Measurements from ENCODE around the gene GCK. TPM values are rescaled to one million over a fixed set of nuclear protein-coding genes. Genes with fewer than 3 reads are reported as not detected.
A peak's percentile ranks its signal among the peaks of the same experiment; 100 is the strongest.

GCK gene
- total RNA-seq, 1 experiment from 2014 or later = not detected

DNA sequence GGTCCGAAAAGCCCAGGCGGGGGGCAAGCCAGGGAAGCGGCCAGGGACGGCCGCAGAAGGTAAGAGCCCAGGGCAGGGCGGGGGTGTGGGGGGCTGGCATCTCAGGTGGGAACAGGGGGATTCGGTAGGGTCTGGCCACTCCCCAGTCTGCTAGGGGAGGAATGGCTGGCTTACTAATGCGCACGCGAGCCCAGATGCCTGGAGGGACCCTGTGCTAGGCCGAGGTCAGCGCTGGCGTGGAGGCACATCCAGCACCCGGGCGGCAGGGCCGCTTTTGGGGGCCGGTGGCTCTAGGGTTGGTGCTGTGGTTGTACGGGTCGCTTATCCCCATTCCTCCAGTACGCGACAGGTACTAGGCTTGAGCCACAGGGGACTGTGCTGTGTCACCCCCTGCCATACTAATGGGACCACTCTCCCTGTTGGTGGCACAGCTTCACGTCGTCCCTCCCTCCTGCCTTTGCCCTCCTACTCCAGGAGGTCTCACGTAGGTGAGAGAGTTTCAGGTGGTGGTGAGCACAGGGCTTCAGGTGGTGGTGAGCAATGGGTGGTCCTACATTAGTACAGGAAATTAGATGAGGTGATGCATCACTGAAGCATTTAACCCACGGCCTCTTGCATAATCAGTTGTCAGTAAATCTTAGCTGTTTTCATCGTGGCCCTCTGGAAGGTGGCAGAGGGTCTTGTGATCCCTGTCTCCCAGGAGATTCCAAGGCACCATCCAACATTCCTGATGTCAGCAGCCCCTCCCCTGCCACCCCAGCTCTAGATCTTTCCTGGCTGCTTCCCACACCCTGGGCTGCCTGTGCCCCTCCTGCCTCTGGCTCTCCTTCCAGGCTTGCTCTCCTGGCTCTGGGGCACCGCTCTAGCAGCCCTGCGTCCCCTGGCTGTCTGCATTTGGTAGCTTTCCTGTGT, 84.1 kb downstream of the GCK start:
- no peak for DNase-seq (ENCODE audit: low spot score)

DNA sequence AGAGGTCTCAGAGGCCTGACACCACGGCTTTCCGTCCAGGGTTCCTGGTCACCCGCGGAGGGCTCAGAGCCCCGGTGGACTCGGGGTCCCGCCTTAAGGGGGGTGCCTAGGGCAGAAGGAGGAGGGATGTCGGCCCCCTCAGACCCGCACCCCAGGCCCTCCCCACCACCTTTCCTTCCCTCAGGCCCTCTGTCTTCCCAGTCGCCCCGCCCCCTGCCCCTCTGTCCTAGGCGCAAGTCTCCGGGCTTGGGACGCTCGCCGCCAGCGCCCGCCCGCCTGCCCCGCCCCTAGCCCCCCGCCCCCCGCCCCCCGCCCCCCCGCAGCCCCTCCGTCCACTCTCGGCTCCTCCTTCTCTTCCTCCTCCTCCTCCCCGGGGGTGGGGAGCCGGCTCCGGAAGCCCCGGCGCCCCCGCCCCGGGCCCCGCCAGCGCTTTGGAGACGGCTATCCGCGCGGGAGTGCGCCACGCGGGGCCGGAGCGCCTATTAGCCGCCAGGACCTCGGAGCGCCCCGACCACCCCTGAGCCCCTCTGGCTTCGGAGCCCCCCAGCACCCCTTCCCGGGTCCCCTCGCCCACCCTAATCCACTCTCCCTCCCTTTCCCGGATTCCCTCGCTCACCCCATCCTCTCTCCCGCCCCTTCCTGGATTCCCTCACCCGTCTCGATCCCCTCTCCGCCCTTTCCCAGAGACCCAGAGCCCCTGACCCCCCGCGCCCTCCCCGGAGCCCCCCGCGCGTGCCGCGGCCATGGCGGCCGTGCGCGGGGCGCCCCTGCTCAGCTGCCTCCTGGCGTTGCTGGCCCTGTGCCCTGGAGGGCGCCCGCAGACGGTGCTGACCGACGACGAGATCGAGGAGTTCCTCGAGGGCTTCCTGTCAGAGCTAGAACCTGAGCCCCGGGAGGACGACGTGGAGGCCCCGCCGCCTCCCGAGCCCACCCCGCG, 85.0 kb downstream of the GCK start, which contains the start of gene AEBP1:
Gene AEBP1, plus strand, starts transcription at position 423 of the 937 bp plus-strand sequence. Its CDS starts 321 bp downstream, at position 744.
- no peak for DNase-seq (ENCODE audit: low spot score)

DNA sequence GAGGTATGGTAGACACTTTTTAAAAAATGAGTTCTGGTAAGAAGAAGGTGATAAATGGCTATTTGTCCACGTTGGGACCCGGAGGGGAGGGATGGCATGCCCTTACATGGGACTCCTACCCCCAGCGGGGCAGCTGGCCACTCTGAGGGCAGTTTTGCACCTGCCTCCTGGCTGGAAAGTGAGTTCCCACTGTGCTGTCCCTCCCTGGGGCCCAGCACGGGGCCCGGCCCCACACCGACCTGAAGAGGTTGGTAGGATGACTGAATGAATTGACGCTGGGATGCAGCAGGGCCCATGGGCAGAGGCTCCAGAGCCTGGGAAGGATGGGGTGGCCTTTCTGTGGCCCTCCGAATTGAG, 85.7 kb downstream of the GCK start:
- DNase-seq (ENCODE audit: low spot score) = no peak

DNA sequence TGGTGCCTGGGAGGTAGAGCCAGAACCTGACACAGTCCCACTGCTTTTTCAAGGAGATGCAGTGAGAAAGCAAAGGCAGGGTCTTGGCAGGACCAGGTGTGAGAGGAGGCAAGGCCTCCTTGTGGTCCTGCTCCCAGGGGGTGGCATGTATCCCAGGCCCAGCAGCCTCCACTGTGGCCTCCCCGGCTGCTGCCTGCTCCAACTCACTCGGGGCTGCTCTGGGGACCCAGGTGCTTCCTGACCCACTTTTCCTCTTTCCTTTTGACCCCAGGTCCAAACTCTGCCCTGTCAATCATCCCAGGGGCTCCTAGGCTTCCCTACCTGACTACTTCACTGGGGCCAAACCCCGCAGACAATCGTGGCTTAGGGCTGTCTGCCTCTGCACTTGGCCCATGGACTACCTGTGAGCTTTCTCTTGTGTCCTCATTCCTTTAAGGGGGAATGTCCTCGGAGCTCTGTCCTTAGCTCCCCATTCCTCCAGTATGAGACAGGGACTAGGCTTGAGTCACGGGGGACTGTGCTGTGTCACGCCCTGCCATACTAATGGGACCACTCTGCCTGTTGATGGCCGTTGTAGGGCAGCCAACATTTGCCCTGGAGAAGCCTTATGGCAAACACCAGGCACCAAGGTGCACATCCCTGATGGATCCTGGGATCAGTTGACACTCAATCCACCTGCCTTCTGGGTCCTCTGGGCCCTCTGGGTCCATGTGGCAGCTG, 86.2 kb downstream of the GCK start:
- no peak for DNase-seq (ENCODE audit: low spot score)

DNA sequence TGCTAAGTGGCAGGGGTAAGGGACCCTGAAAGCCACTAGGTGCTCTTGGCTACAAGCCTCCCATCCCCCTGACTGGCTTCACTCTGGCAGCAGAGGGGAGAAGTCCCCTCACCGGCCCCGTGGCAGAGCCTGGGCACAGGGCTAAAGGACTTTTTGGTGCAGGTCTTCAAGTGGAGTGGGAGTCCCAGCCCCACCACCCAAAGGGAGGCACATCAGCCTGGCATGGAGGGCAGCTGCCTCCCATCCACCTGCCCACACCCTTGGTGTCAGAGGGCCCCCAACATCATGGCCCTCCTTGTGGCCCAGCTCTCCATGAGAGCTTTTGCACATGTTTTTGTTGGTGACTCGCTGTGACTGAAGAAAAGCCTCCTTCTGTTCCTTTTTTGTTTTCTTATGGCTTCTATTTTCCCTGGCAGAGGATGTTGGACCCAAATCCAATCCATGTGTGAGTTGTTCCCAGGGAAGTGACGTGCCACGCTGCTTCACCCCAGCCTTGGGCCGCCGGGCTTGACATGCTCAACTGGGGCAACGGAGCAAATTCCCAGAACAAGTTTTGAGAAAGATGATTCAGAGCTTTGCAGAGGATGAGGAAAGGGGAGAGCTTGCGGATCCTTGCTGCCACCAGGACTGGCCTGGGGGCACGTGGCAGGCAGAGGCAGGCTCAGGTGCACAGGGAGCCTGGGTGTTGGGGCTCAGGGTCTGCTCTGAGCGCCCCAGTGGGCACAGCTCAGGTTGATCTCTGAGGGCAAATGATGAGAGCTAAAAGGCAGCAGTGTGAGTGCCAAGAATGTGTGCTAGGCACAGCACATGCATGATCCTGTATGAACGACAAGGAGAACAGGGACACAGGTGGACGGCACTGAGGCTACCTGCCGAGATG, 87.0 kb downstream of the GCK start:
- DNase-seq (ENCODE audit: low spot score) = no peak

DNA sequence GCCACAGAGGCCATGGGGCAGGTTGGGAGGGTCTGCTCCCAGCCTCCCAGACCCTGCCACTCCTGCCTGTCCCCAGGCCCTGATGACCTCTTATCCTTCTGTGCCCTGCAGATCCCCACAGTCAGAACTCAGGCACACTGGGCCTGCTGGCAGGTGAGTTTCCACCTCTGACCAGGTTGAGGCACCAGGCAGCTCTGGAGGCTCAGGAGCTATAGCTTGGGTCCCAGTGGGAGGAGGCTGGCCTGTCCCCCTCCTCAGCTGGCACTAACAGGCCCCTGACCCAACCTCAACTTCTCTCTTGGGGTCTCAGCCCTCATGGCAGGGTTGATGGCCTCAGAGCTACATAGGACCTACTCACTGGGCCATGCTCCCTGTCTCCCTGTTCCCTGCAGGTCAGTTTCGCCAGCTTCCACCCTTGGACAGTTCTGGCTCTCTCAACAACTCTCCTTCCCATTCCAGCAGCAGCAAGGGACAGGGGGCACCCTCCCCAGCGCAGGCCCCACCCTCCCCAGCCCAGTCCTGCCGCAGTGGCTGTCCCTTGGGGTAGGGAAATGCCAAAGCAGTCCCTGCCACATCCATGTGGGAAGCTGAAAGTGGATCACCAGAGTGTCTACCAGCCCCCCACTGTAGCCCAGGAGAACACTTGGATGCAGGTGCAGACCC, 87.8 kb downstream of the GCK start:
- no peak for DNase-seq (ENCODE audit: low spot score)

DNA sequence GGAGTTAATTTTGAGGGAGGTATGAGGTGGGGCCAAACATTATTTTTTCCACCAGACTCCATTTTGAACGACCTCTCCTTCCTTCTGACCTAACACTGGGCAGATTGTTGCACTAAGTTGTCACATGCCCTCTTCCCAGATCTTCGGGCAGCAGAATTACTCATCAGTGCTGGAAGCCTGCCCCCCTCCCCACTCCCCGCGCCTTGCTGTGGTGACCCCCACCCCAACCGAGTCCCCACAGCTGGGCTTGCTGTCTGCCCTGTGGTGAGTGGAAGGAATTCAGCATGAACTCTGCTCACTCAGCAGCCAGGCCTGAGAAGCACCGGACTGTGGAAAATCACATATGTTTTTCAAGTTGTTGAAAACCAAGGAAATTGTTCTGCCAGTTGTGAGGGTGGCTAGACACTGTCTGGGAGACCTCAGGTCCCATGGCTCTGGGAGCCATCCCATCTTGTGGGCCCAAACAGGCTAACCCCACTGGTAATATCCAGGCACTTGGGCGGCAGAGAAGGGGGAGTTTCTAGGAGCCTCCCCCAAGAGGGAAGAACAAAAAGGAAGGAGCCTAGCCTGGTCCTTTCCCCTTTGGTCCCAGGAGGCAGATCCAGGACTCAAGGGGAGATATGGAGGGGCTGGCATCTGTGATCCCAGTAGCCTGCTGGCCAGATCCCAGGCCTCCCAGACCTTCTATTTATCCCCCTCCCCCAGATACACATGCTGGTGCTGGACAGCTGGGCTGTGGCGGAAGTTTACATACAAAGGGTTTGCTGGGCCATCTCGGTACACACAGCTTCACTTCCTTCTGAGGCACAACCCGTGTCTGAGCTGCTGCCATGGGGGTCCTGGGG, 88.6 kb downstream of the GCK start:
- peak; percentile 82 for DNase-seq (ENCODE audit: low spot score)

DNA sequence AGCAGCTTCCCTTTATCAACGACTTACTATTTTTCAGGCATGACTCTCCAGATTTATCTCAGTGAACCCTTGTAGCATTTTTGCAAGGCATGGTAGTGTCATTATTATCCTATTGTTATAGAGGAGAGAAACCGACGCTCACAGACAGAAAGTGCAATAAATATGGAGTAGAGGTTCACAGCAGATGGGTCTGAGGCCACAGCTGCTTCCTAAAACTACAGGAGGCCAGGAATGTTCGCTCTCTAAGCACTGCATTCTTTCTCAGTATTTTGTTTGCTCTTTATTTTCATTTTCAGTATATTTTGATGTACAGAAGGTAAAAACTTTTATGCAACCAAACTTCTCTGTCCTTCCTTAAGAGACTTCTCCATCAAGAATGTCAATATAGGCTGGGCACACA, 89.6 kb downstream of the GCK start:
- no peak for DNase-seq (ENCODE audit: low spot score)

DNA sequence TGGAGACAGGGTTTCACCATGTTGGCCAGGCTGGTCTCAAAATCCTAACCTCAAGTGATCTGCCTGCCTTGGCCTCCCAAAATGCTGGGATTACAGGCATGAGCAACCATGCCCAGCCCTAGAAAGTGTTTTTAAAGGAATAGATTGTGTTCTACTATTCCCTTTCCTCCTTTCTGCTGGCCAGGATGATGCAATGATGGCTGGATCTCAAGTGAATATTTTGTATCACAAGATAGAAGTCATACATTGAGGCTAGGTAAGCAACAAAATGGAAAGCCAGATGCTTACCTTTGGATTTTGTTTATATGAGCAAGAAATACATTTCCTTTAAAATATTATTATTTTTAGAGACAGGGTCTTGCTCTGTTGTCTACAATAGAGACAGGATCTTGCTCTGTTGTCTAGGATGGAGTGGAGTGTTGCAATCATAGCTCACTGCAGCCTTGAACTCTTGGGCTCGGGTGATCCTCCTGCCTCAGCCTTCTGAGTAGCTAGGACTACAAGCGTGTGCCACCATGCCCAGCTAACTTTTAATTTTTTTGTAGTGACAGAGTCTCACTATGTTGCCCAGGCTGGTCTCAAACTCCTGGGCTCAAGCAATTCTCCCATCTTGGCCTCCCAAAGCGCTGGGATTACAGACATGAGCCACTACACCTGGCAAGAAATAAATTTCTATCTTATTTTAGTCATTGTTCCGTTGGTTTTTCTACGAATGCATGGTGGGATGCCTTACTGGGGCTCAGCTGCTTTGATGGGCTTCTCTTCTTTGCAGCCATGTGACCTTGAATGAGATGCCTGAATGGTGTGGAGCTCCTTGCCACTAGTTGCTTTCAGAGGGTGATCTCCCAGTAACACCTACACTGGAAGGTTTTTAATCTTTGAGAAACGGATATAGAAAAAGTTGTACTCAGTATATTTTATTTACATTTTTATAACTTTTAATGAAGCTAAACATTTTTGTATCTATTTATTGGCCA, 90.9 kb downstream of the GCK start:
- no peak for DNase-seq (ENCODE audit: low spot score)

DNA sequence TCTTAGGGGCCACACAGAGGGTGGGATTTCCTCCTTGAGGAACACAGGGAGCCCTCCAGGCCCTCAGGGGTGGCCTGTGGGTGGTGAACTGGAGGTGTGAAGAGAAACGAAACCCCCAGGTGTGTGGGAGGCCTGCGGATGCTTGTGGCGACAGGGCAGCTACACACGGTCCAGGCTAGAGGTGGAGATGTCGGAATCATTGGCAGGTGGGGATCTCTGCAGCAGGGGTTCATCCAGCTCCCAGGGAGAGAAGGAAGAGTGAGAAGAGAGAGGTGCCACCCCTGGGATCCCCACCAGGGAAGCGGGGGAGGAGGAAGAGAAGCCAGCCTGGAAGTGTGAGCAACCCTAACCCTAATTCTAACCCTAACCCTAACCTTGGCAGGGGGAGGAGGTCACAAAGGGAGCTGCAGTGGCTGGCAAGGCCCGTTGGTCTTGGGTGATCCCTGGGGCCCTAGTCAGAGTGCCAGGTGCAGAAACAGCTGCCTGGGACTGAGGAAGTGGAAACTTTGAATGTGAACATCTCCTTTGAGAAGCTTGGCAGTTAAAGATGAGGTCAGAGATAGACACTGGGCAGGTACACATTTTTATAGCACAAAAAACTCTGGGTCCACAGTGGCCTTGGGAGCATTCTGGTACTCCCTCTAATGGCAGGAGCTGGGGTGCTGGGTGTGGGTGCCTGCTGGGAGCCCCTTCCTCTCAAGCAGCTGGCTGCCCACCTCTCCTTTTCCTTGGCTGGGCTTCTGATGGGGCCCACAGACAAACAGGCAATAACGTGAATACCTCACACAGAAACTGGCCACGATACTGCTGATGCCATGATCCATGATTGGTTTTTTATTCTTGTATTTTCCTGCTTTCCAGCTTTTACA, 91.9 kb downstream of the GCK start:
- no peak for DNase-seq (ENCODE audit: low spot score)

DNA sequence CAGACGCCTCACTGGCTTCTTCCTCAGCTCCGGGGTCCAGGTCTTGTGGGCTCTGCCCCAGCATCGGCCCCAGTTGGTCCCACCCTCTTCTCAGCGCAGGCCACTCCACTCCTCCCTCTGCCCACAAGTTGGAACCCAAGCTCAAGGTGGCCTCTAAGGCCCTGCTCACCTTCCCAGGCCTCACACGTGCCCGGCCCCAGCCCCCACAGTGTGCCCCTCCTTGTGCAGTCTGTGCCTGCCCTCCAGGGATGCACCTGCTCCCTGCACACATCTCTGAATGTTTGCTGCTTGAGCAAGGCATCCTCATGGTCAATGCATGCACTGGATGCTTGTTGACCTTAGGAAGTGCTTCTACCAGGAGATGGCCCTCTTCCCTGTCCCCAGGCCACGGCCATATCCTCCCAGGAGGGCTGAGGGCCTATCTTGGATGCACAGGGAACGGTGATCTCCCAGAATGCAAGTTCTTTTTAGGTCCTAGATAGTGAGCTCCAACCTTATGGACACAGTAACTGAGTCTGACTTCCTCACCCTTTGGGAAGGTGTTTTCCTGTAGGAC, 92.8 kb downstream of the GCK start:
- DNase-seq (ENCODE audit: low spot score) = no peak

DNA sequence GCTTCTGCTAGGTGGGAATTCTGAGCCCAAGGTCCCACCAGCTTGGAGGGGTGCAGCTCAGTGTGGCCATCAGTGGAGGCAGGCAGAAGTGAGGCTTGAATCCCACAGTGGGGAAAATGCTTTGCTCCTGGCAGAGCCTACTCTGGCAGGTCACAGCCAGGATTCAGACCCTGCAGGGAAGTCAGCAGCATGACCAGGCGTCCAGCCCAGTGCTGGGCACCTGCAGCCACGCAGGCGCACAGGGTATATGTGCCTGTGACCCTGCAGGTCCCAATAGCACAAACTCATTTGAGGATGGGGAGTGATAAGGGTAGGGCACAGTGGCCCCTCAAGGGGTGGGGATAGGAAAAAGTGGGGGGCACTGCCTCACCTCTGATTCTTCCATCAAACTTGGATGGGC, 93.5 kb downstream of the GCK start:
- no peak for DNase-seq (ENCODE audit: low spot score)

DNA sequence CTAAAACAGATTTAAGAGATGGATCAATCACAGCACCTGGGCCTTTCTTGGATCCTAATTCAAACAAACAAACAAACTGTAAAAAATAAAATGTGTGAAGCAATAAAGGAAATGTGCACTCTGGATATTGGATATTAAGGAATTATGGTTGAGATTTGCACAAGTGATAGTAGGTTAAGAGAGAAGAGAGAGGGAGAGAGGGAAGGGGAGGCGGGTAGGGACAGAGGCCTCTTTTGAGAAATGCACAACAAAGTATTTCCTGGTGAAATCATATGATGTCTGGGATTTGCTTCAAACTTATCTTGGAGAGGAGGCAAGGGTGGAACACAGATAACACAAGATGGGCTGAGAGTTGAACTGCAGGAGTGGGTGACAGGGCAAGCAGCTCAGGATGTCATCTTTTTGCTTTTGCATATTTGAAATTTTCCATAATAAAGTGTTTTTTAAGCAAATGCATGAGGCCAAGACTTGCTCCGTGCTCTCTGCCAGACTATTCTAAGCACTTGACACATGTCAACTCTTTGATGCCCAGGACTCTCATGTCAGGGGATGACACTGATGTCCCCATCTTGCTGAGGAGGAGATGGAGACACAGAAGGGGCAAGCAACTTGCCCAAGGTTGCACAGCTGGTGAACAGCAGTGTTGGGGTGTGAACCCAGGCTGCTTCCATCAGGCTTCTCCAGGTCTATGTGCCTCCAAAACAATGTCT, 94.2 kb downstream of the GCK start:
- no peak for DNase-seq (ENCODE audit: low spot score)

DNA sequence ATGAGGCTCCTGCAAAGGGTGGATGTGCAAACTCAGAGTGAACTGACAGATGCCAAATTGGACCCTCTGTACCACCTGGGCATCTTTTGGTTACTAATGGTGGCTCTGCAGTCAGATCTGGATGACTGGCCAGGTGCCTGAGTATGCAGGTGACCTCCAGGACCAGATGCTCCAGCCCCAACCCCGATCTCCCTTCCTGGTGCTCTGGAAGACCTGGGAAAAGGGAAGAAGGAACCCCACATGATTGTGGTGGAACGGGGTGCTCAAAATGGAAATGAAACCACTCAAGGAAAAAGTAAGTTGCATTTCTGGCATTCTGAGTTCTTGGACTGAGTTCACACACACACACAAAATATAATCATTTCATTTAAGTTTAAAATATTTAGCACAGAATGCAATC, 94.9 kb downstream of the GCK start:
- no peak for DNase-seq (ENCODE audit: low spot score)
